Loucy (cell line): Measurements from ENCODE around the gene ATP11C.

Experiments used
- H2AFZ ChIP-seq: fragments of 200-600 bp; sonication (generic); 2 replicates; pipeline ENCODE4 v1.6.0; 2016; ENCODE audit warnings: antibody characterized with exemption, mild to moderate bottlenecking, low read length, moderate library complexity
- H3F3A ChIP-seq: fragments of 200-600 bp; 2 replicates; pipeline ENCODE4 v1.6.0; 2016; ENCODE audit warnings: antibody characterized with exemption, low read depth, mild to moderate bottlenecking
- H3K27me3 ChIP-seq: fragments of 200-600 bp; sonication (generic); 2 replicates; pipeline ENCODE4 v1.6.1; 2014; ENCODE audit warnings: low read length, mild to moderate bottlenecking; ENCODE audit not compliant: insufficient read depth, poor library complexity, severe bottlenecking
- H3K36me3 ChIP-seq: fragments of 200-600 bp; sonication (generic); 2 replicates; pipeline ENCODE4 v1.6.1; 2016; ENCODE audit warnings: low read length; ENCODE audit not compliant: insufficient read depth
- H3K4me1 ChIP-seq: fragments of 200-600 bp; sonication (generic); 2 replicates; pipeline ENCODE4 v1.5.1; 2014; ENCODE audit warnings: low read length, mild to moderate bottlenecking; ENCODE audit not compliant: insufficient read depth, poor library complexity, severe bottlenecking
- H3K4me2 ChIP-seq: fragments of 200-600 bp; sonication (generic); 2 replicates; pipeline ENCODE4 v1.6.0; 2014; ENCODE audit warnings: antibody characterized with exemption, low read length, low read depth, mild to moderate bottlenecking; ENCODE audit not compliant: poor library complexity, severe bottlenecking
- H3K4me3 ChIP-seq: fragments of 200-600 bp; sonication (generic); 2 replicates; pipeline ENCODE4 v1.5.1; 2014; ENCODE audit warnings: low read length, mild to moderate bottlenecking, mixed read lengths; ENCODE audit not compliant: poor library complexity, severe bottlenecking
- H3K79me2 ChIP-seq: fragments of 200-600 bp; sonication (generic); 2 replicates; pipeline ENCODE4 v1.6.1; 2014; ENCODE audit warnings: low read length; ENCODE audit not compliant: insufficient read depth
- H3K9ac ChIP-seq: fragments of 200-600 bp; sonication (generic); 2 replicates; pipeline ENCODE4 v1.6.0; 2014; ENCODE audit warnings: mild to moderate bottlenecking, low read depth, low read length, moderate library complexity; ENCODE audit not compliant: poor library complexity, severe bottlenecking
- H3K9me2 ChIP-seq: fragments of 200-600 bp; sonication (generic); replicated peaks from 2 replicates; pipeline ENCODE4 v1.6.1; 2016; ENCODE audit warnings: low read depth, low read length, mixed read lengths
- H3K9me3 ChIP-seq: fragments of 200-600 bp; sonication (generic); 2 replicates; pipeline ENCODE4 v1.6.1; 2014; ENCODE audit warnings: mild to moderate bottlenecking, antibody characterized with exemption, low read length, low read depth; ENCODE audit not compliant: insufficient read depth
- H4K20me1 ChIP-seq: fragments of 200-600 bp; sonication (generic); 2 replicates; pipeline ENCODE4 v1.6.0; 2014; ENCODE audit warnings: antibody characterized with exemption, low read length, mild to moderate bottlenecking; ENCODE audit not compliant: insufficient read depth, poor library complexity, severe bottlenecking
- EZH2phosphoT487 ChIP-seq: fragments of 200-600 bp; IDR thresholded peaks from 2 replicates; pipeline ENCODE4 v1.6.1; 2018; ENCODE audit warnings: antibody characterized with exemption, mild to moderate bottlenecking, moderate library complexity, borderline replicate concordance
- TF ChIP-seq, protein P1 (sequence below): fragments of 200-600 bp; sonication (generic); conservative IDR thresholded peaks from 2 replicates; pipeline ENCODE4 v1.5.1; 2014; ENCODE audit warnings: mild to moderate bottlenecking, antibody characterized with exemption, low read length

Gene ATP11C

GRCh38 chrX:139801397-139801813, 131.4 kb downstream of the ATP11C start:
- H3K36me3 ChIP-seq: peaks cover 27% of the 10 kb centered on the region; the same call in 1 of the 2 replicates
- no peaks in the 10 kb centered on the region for H3K9me2 ChIP-seq
- H4K20me1 ChIP-seq: no peaks in the 10 kb centered on the region
- no peaks in the 10 kb centered on the region for H3K9me3 ChIP-seq
- no peak for TF ChIP-seq EZH2phosphoT487
- TF ChIP-seq, protein P1, sequence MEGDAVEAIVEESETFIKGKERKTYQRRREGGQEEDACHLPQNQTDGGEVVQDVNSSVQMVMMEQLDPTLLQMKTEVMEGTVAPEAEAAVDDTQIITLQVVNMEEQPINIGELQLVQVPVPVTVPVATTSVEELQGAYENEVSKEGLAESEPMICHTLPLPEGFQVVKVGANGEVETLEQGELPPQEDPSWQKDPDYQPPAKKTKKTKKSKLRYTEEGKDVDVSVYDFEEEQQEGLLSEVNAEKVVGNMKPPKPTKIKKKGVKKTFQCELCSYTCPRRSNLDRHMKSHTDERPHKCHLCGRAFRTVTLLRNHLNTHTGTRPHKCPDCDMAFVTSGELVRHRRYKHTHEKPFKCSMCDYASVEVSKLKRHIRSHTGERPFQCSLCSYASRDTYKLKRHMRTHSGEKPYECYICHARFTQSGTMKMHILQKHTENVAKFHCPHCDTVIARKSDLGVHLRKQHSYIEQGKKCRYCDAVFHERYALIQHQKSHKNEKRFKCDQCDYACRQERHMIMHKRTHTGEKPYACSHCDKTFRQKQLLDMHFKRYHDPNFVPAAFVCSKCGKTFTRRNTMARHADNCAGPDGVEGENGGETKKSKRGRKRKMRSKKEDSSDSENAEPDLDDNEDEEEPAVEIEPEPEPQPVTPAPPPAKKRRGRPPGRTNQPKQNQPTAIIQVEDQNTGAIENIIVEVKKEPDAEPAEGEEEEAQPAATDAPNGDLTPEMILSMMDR: no peak
- H3K4me1 ChIP-seq: no peaks in the 10 kb centered on the region
- H3F3A ChIP-seq: no peaks in the 10 kb centered on the region
- H3K79me2 ChIP-seq: no peaks in the 10 kb centered on the region
- no peak overlapping the region for H3K9ac ChIP-seq
- no peak overlapping the region for H3K4me3 ChIP-seq
- no peaks in the 10 kb centered on the region for H3K27me3 ChIP-seq
- no peak overlapping the region for H3K4me2 ChIP-seq
- H2AFZ ChIP-seq: no peak overlapping the region

- no peaks in the 10 kb centered on the region for H3K4me1 ChIP-seq
- TF ChIP-seq, protein P1: no peak
- no peak for TF ChIP-seq EZH2phosphoT487
- H2AFZ ChIP-seq: no peak overlapping the region
- no peaks in the 10 kb centered on the region for H3K79me2 ChIP-seq
- H3F3A ChIP-seq: no peaks in the 10 kb centered on the region
- no peak overlapping the region for H3K4me2 ChIP-seq
- no peaks in the 10 kb centered on the region for H3K27me3 ChIP-seq
- H4K20me1 ChIP-seq: no peaks in the 10 kb centered on the region
- no peak overlapping the region for H3K4me3 ChIP-seq
- H3K9ac ChIP-seq: no peak overlapping the region
- no peaks in the 10 kb centered on the region for H3K9me3 ChIP-seq
- H3K9me2 ChIP-seq: no peaks in the 10 kb centered on the region
- peaks cover 30% of the 10 kb centered on the region; the same call in 1 of the 2 replicates for H3K36me3 ChIP-seq
Measured at GRCh38 chrX:139798701-139799100, 134.2 kb downstream of the ATP11C start.

GRCh38 chrX:139795196-139795595, 137.7 kb downstream of the ATP11C start:
- Histone ChIP-seq H3K27me3 (no peaks in the 10 kb centered on the region), H3K9ac (no peak overlapping the region), H3K79me2 (no peaks in the 10 kb centered on the region), H3K4me3 (no peak overlapping the region), H3K36me3 (peaks cover 11% of the 10 kb centered on the region; the same call in 1 of the 2 replicates), H4K20me1 (no peaks in the 10 kb centered on the region), H3K4me2 (no peak overlapping the region), H3K9me2 (no peaks in the 10 kb centered on the region), H2AFZ (no peak overlapping the region), H3K4me1 (no peaks in the 10 kb centered on the region), H3K9me3 (no peaks in the 10 kb centered on the region), H3F3A (no peaks in the 10 kb centered on the region)
- TF ChIP-seq, protein P1: no peak
- TF ChIP-seq EZH2phosphoT487: no peak
